HUDEP-2 (cell line): Measurements from ENCODE around the gene ENPP6.
A peak's percentile ranks its signal among the peaks of the same experiment; 100 is the strongest.

ENCODE experiments used
- DNase-seq, 76 experiments: peaks; one replicate each; lab custom pipeline; 2025; ENCODE audit not compliant: unreplicated experiment in 76 of 76; lab: John Stamatoyannopoulos, UW

ENPP6 gene

GRCh38 chr4:184110452-184111224, 107.0 kb downstream of the ENPP6 start:
- no peak for DNase-seq

- DNase-seq = no peak
These were observed 109.6 kb downstream of the ENPP6 start for GRCh38 chr4:184108006-184108501.

DNA sequence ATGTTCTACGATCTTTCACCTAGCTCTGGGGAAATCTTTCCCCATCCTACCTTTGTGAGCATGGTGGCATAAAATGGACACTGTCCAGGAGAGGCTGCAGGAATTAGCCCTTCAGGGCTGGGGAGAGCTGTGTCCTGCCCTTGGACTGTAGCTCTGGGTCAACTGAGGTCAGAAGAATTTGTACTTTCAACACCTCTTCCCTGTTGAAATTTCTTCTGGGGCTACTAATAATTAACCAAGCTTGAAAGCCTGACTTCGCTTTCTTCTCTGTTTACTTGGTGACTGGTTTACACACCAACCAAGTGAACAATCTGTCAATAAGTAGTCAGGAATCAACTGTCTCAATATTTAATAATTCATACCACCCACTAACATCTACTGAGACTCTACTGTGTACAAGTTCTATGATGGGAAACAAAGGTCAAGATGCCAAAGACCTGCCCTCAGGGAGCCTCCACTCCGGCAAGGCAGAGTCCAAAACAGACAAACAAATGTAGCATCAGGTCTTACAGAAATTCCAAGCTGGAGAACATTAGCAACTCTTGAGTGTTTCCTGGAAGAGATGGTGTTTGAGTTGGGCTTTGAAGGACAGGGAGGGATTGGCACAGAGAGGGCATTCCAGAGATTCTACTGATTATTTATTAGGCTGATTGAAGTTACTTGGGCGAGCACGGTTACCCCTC, 113.1 kb downstream of the ENPP6 start:
- DNase-seq = no peak

GRCh38 chr4:184103527-184104264, 114.0 kb downstream of the ENPP6 start:
- DNase-seq = no peak

DNA sequence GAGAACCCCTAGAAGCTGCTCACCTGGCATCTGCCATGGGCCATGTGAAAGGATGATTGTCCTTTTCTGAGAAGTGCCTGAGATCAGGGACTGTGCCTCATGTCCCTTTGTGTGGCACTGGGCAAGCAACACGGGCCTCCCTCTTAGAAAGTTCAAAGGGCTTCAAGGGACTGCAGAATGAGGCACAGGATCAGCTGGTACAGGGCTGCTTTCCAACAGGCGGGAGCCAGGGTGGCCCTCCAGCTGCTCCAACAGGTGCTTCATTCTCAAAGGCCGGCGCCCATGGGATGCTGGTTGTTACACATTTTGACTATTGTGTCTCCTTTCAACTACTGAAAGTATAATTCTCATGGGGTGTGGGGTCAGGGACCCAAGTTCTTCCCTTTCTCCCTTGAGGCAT, 114.7 kb downstream of the ENPP6 start:
- no peak for DNase-seq

DNA sequence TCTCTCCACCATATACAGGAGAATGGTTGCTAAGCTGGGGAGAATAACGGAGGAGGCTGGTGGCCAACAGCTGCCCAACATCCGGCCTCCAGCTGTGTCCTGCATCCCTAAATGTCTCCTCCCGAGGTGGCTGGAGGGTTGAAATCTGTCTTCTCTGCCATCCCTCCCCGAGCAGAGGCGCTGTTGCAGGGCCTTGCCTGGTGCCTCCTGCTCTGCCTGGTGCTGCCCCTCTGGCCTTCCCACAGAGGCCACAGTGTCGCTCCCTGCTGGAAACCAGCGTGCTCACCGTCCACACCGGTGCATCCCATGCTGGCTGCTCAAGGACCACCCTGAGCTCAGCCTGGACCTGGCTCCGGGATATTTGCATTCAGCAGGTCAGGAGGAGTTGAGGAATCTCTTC, 115.2 kb downstream of the ENPP6 start:
- DNase-seq = no peak

DNA sequence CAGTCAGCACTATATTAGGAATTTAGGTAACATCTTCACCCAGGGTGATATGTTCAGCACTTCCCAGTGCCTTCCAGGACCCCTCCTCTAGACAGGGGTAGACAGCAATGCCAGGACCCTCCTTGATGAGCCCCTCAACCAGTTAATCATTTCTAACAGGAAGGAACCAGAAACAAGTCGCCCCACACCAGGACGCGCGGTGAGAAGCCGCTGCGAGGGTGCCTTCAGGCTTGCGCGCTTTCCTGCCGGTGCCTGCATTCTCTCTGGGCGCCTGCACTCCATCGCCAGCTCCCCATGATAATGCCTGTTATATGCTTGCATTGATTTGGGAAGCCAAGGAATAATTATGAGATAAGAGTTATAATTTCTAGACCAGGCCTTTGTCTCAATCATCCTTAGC, 116.0 kb downstream of the ENPP6 start:
- DNase-seq = no peak

- peak in 36 of 76 experiments; percentile 0 to 52 (median 11) for DNase-seq
These were observed 117.3 kb downstream of the ENPP6 start for GRCh38 chr4:184100297-184100885.

GRCh38 chr4:184099535-184099966, 118.1 kb downstream of the ENPP6 start:
- DNase-seq = no peak

DNA sequence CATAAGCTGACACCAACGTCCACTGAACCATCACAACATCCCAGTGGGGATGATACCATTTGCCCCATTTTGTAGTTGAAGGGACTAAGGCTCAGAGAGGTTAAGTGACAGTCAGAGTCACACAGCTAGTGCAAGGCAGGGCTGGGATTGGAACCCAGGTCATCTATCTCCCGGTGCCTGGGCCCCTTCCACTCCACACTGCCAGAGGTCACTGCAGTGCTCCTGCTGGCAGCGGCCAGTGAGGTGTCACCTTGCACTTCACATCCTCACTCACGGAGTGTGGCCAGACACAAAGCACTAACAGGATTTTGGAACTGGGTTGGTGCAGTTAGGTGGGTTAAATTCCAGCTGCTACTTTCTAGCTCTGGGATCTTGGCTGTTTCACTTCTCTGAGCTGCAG, 118.7 kb downstream of the ENPP6 start:
- DNase-seq = no peak

DNA sequence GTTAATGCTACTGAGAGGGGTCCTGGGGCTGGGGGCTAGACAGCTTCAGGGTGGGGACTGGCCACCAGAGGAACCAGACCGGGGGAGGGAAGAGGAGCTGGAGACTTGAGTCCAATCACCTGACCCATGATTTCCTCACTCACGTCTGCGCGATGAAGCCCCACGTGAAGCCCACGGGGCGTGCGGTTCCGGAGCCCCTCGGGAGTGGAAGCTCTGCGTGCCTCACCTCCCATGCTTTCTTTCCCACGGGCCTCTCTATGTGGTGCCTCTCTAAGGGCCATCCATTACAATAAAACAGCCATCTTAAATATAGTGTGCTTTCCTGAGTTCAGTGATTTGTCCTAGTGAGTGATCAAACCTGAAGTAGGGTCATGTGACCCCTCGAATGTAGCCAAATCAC, 119.9 kb downstream of the ENPP6 start:
- no peak for DNase-seq

DNA sequence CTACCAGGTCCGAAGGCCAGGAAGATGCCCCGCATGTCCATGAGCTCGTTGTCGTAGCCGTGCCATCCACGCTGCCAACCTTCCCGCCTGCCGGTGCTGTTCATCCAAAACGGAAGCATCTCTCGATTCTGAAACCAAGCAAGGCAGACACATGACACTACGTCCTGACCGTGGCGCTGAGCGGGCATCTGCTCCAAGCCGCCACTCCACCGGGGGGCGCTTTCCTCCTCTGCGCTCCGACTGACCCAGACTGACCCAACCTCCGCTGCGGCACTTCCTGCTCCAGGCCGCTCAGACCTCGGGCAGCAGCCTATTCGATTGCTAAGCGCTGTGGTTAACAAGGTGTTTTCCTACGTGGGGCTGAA, 120.5 kb downstream of the ENPP6 start:
- no peak for DNase-seq

GRCh38 chr4:184096561-184097240, 121.0 kb downstream of the ENPP6 start:
- no peak for DNase-seq

DNA sequence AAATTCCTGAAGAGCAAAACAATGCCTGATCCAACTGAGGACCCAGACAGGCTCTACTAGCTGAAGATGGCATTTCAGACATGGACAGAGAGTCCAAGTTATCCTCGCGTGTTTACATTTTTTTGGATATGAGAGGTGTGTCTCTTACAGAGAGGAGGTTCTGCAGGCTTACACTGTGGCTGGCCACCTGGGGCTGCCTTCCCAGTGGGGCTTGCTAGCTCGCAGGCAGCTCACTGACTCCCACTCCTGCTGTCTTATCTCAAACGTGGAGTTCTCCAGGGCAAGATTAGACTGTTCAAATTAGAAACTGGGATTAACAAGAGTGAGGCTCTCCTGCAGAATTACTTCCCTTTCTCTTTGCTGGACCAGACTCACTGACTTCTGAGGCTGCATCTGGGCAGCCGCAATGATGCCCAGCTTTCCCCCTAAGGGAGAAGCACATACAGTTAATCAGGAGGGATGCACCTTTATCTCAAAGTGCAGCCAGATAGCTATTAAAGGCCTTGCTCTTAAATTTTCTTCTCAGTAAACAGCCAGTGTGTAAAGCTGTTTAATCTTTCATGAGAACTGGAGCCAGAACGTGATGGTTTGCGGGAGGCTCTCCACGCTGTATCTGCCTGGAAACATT, 123.0 kb downstream of the ENPP6 start:
- DNase-seq = no peak

- no peak for DNase-seq
These were observed 125.7 kb downstream of the ENPP6 start for GRCh38 chr4:184091986-184092385.

GRCh38 chr4:184090571-184090970, 127.1 kb downstream of the ENPP6 start:
- DNase-seq = no peak

- DNase-seq = no peak
These were observed 137.0 kb downstream of the ENPP6 start for GRCh38 chr4:184080674-184081073.

GRCh38 chr4:184074677-184075388, 142.8 kb downstream of the ENPP6 start:
- no peak for DNase-seq

- no peak for DNase-seq
These were observed 149.6 kb downstream of the ENPP6 start for GRCh38 chr4:184067931-184068554.
